Vagina (tissue), 2 donors: ENCODE results near the gene TXN2.

Source experiments
- CTCF ChIP-seq, 3 experiments: fragments of 450-650 bp in 2 of 3; fragments of 200-600 bp in 1 of 3; sonication (generic) in 1 of 3; IDR thresholded peaks; one replicate each; pipeline ENCODE4 v1.5.1; 2017 to 2019; ENCODE audit warnings: antibody characterized with exemption in 3 of 3, mild to moderate bottlenecking in 2 of 3, moderate library complexity in 2 of 3
- POLR2A ChIP-seq, 2 donors: fragments of 450-650 bp; IDR thresholded peaks; one replicate each; pipeline ENCODE4 v1.6.1; 2017; ENCODE audit warnings: antibody characterized with exemption in 2 of 2, mild to moderate bottlenecking in 2 of 2, moderate library complexity in 2 of 2

- TF ChIP-seq CTCF (IDR thresholded peaks at IDR 0.05): no peak
- TF ChIP-seq POLR2A (IDR thresholded peaks at IDR 0.05): no peak
Measured at GRCh38 chr22:36464715-36465231, 16.7 kb downstream of the TXN2 start.
